ENCODE measurements around the gene SMNDC1. TPM values are rescaled to one million over a fixed set of nuclear protein-coding genes. Genes with fewer than 3 reads are reported as not detected.

Gene SMNDC1
- total and polyA plus RNA-seq, 4 donors, result 4.9 to 6.8 (median 6.0) TPM

- Histone ChIP-seq H3K9me3 (ENCODE audit: control insufficient read depth in 4 of 4, low read length in 3 of 4) (no peaks in the 10 kb centered on the region), H3K4me1 (ENCODE audit: control insufficient read depth in 4 of 4, insufficient read depth in 4 of 4, low read length in 3 of 4) (peaks cover 4 to 34% (median 22%) of the 10 kb centered on the region in 4 donors), H3K27me3 (ENCODE audit: control insufficient read depth in 4 of 4, insufficient read depth in 4 of 4, low read length in 3 of 4) (no peaks in the 10 kb centered on the region), H3K36me3 (ENCODE audit: control insufficient read depth in 4 of 4, insufficient read depth in 3 of 4, low read depth in 1 of 4, low read length in 3 of 4) (no peaks in the 10 kb centered on the region), H3K27ac (ENCODE audit: low read depth in 1 of 2, low read length in 2 of 2) (no peak overlapping the region), H3K9ac (ENCODE audit: low read depth in 1 of 2, low read length in 2 of 2) (no peak overlapping the region), H3K4me3 (ENCODE audit: low read depth in 1 of 3, low read length in 3 of 3) (no peak overlapping the region)
- WGBS, result 100% methylated on average over 1 of the region's 1 CpG
- no peak for DNase-seq (ENCODE audit: low spot score)
- no peak for TF ChIP-seq ZBTB33 (IDR thresholded peaks at IDR 0.05)
- TF ChIP-seq, protein P1, sequence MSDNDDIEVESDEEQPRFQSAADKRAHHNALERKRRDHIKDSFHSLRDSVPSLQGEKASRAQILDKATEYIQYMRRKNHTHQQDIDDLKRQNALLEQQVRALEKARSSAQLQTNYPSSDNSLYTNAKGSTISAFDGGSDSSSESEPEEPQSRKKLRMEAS (IDR thresholded peaks at IDR 0.05), result no peak
- TF ChIP-seq REST (IDR thresholded peaks at IDR 0.05), result no peak
- TF ChIP-seq TAF1 (conservative IDR thresholded peaks at IDR 0.05), result no peak
- no peak for TF ChIP-seq FOXA2 (IDR thresholded peaks at IDR 0.05)
- no peak for TF ChIP-seq GABPA (IDR thresholded peaks at IDR 0.05 in 1 of 2, conservative IDR thresholded peaks at IDR 0.05 in 1 of 2)
- no peak for TF ChIP-seq CTCF (IDR thresholded peaks at IDR 0.05; ENCODE audit: low read depth, low read length, missing input control)
- TF ChIP-seq ATF3 (IDR thresholded peaks at IDR 0.05), result no peak
- TF ChIP-seq YY1 (IDR thresholded peaks at IDR 0.05), result no peak
- TF ChIP-seq HNF4G (IDR thresholded peaks at IDR 0.05), result no peak
- no peak for TF ChIP-seq SP1 (IDR thresholded peaks at IDR 0.05)
- no peak for TF ChIP-seq RXRA (IDR thresholded peaks at IDR 0.05)
- TF ChIP-seq EGR1 (IDR thresholded peaks at IDR 0.05; ENCODE audit: low read depth in 2 of 2), result no peak
- no peak for TF ChIP-seq RAD21 (IDR thresholded peaks at IDR 0.05)
- no peak for TF ChIP-seq JUND (IDR thresholded peaks at IDR 0.05)
- no peak for TF ChIP-seq HNF4A (conservative IDR thresholded peaks at IDR 0.05)
- TF ChIP-seq FOXA1 (IDR thresholded peaks at IDR 0.05), result no peak
- TF ChIP-seq NR2F2 (IDR thresholded peaks at IDR 0.05), result no peak
These were observed 37.4 kb downstream of the SMNDC1 start for GRCh38 chr10:110267276-110267675.

All from liver (tissue), 9 donors.